Neural progenitor cell (in vitro differentiated cells): ENCODE measurements around the gene SCO2. TPM values are rescaled to one million over a fixed set of nuclear protein-coding genes. Genes with fewer than 3 reads are reported as not detected.
A peak's percentile ranks its signal among the peaks of the same experiment; 100 is the strongest.

Experiments
- DNase-seq: peaks from one replicate; pipeline ENCODE4 v3.0.0-alpha.2; 2016; ENCODE audit warnings: low spot score
- H2AFZ ChIP-seq: fragments of 200-600 bp; sonication (generic); replicated peaks from 2 replicates; pipeline ENCODE4 v1.6.1; 2016; ENCODE audit warnings: antibody characterized with exemption
- H3F3A ChIP-seq: fragments of 200-600 bp; sonication (generic); 2 replicates; pipeline ENCODE4 v1.6.1; 2016; ENCODE audit warnings: antibody characterized with exemption, low read depth
- H3K27ac ChIP-seq: fragments of 200-600 bp; sonication (generic); 2 replicates; pipeline ENCODE4 v1.5.1; 2016; ENCODE audit warnings: mild to moderate bottlenecking
- H3K27me3 ChIP-seq: fragments of 200-600 bp; sonication (generic); 2 replicates; pipeline ENCODE4 v1.6.1; 2016; ENCODE audit warnings: mild to moderate bottlenecking, moderate library complexity
- H3K36me3 ChIP-seq: fragments of 200-600 bp; sonication (generic); 2 replicates; pipeline ENCODE4 v1.5.1; 2016
- H3K4me1 ChIP-seq: fragments of 200-600 bp; sonication (generic); 2 replicates; pipeline ENCODE4 v1.6.1; 2016; ENCODE audit warnings: mixed run types
- H3K4me2 ChIP-seq: fragments of 200-600 bp; sonication (generic); 2 replicates; pipeline ENCODE4 v1.6.1; 2016
- H3K4me3 ChIP-seq: fragments of 200-600 bp; sonication (generic); 2 replicates; pipeline ENCODE4 v1.5.1; 2016
- H3K79me2 ChIP-seq: fragments of 200-600 bp; sonication (generic); 2 replicates; pipeline ENCODE4 v1.6.1; 2016; ENCODE audit warnings: low read depth
- H3K9ac ChIP-seq: fragments of 200-600 bp; sonication (generic); 2 replicates; pipeline ENCODE4 v1.6.1; 2016
- H3K9me3 ChIP-seq: fragments of 200-600 bp; sonication (generic); 2 replicates; pipeline ENCODE4 v1.5.1; 2016; ENCODE audit warnings: low read depth
- H4K20me1 ChIP-seq: fragments of 200-600 bp; sonication (generic); 2 replicates; pipeline ENCODE4 v1.6.1; 2016; ENCODE audit warnings: low read depth
- H3K27ac Mint-ChIP-seq: 3 replicates; pipeline ENCODE4 v1.8.0; 2021; ENCODE audit warnings: mixed read lengths
- H3K27me3 Mint-ChIP-seq: 2 replicates; pipeline ENCODE4 v1.8.0; 2022; ENCODE audit warnings: low read depth, mild to moderate bottlenecking, inconsistent platforms, moderate library complexity, mixed read lengths; ENCODE audit not compliant: insufficient read depth
- H3K36me3 Mint-ChIP-seq: 3 replicates; pipeline ENCODE4 v1.8.0; 2021; ENCODE audit warnings: mixed read lengths
- H3K4me1 Mint-ChIP-seq: 3 replicates; pipeline ENCODE4 v1.8.0; 2021; ENCODE audit warnings: mixed read lengths
- H3K4me3 Mint-ChIP-seq: 3 replicates; pipeline ENCODE4 v1.8.0; 2021; ENCODE audit warnings: mild to moderate bottlenecking, moderate library complexity, mixed read lengths
- H3K9me3 Mint-ChIP-seq: 3 replicates; pipeline ENCODE4 v1.8.0; 2020; ENCODE audit warnings: mixed read lengths
- EZH2 ChIP-seq: fragments of 200-600 bp; sonication (generic); IDR thresholded peaks from 2 replicates; pipeline ENCODE4 v1.6.1; 2017; ENCODE audit warnings: antibody characterized with exemption, mild to moderate bottlenecking, moderate library complexity
- EZH2phosphoT487 ChIP-seq: fragments of 200-600 bp; sonication (generic); IDR thresholded peaks from 2 replicates; pipeline ENCODE4 v1.6.1; 2017; ENCODE audit warnings: antibody characterized with exemption
- total RNA-seq: library from RNA; depleted of rRNA; stranded (reverse); fragments of >200 nt; gene quantifications from 2 replicates; pipeline ENCODE4 v1.2.3, GENCODE V29; 2015; ENCODE audit warnings: low replicate concordance
- TF ChIP-seq, protein P1 (sequence below): fragments of 200-600 bp; sonication (generic); IDR thresholded peaks from 2 replicates; pipeline ENCODE4 v1.5.1; 2017; ENCODE audit warnings: antibody characterized with exemption, mild to moderate bottlenecking

Gene SCO2
- total RNA-seq, 1 donor from 2014 or later = not detected

- Histone ChIP-seq H3K27ac (no peak overlapping the region), H3K9me3 (no peaks in the 10 kb centered on the region), H3K79me2 (no peaks in the 10 kb centered on the region), H3K4me1 (no peaks in the 10 kb centered on the region), H3K9ac (no peak overlapping the region), H2AFZ (no peak overlapping the region), H3K36me3 (no peaks in the 10 kb centered on the region), H3K27me3 (no peaks in the 10 kb centered on the region), H3K4me3 (no peak overlapping the region), H4K20me1 (no peaks in the 10 kb centered on the region), H3F3A (peaks cover 14% of the 10 kb centered on the region), H3K4me2 (no peak overlapping the region)
- Mint-ChIP-seq H3K27ac (no peak overlapping the region), H3K4me1 (peaks cover 3% of the 10 kb centered on the region), H3K27me3 (peaks cover 3% of the 10 kb centered on the region), H3K9me3 (no peaks in the 10 kb centered on the region), H3K4me3 (no peak overlapping the region), H3K36me3 (peaks cover 3% of the 10 kb centered on the region)
- TF ChIP-seq EZH2 = no peak
- TF ChIP-seq, protein P1, sequence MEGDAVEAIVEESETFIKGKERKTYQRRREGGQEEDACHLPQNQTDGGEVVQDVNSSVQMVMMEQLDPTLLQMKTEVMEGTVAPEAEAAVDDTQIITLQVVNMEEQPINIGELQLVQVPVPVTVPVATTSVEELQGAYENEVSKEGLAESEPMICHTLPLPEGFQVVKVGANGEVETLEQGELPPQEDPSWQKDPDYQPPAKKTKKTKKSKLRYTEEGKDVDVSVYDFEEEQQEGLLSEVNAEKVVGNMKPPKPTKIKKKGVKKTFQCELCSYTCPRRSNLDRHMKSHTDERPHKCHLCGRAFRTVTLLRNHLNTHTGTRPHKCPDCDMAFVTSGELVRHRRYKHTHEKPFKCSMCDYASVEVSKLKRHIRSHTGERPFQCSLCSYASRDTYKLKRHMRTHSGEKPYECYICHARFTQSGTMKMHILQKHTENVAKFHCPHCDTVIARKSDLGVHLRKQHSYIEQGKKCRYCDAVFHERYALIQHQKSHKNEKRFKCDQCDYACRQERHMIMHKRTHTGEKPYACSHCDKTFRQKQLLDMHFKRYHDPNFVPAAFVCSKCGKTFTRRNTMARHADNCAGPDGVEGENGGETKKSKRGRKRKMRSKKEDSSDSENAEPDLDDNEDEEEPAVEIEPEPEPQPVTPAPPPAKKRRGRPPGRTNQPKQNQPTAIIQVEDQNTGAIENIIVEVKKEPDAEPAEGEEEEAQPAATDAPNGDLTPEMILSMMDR = no peak
- no peak for TF ChIP-seq EZH2phosphoT487
- no peak for DNase-seq
Observed at GRCh38 chr22:50497093-50497492, 28.3 kb downstream of the SCO2 start.

DNA sequence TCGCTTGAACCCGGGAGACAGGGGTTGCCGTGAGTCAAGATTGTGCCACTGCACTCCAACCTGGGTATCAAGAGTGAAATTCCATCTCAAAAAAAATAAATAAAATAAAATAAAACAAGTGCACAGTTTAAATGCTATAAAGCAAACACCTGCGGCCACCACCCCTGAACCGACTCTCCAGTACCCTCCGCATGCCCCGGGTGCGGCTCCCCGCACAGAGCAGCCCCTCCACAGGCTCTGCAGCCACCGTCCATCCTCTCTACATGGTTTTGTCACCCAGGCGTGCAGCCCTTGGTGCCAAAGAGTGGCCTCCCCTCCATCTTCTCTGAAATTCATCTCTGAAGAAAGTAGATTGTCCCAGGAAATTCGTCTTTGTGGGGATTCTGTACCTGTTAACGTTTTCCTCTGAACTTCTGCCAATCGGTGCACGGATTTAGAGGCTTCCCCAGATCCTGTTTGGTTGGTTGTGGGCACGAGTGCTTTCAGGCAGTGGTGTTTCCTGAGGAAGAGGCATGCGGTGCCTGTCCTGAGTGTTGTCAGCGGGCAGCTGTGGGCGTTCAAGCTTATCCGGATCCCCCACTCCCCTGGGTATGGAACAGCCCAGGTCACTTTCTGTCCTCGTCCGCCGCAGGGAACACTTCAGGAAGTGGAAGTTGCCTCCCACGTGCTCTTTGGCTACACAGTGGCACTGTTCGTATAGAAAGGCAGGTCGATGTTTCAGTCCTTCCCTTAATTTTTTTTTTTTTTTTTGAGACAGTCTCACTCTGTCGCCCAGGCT is 34.7 kb downstream of the SCO2 start:
- TF ChIP-seq, protein P1 = no peak
- no peak for TF ChIP-seq EZH2
- no peak for TF ChIP-seq EZH2phosphoT487
- H3F3A ChIP-seq = no peaks in the 10 kb centered on the region
- no peaks in the 10 kb centered on the region for H3K36me3 ChIP-seq
- H3K9me3 Mint-ChIP-seq = no peaks in the 10 kb centered on the region
- H3K4me1 Mint-ChIP-seq = peaks cover 2% of the 10 kb centered on the region
- no peak overlapping the region for H3K27ac ChIP-seq
- no peaks in the 10 kb centered on the region for H3K79me2 ChIP-seq
- DNase-seq = no peak
- H3K9ac ChIP-seq = no peak overlapping the region
- no peak overlapping the region for H2AFZ ChIP-seq
- H3K36me3 Mint-ChIP-seq = no peaks in the 10 kb centered on the region
- no peak overlapping the region for H3K4me3 Mint-ChIP-seq
- H4K20me1 ChIP-seq = no peaks in the 10 kb centered on the region
- H3K4me3 ChIP-seq = no peak overlapping the region
- H3K4me2 ChIP-seq = no peak overlapping the region
- no peaks in the 10 kb centered on the region for H3K27me3 ChIP-seq
- peak overlapping the region; percentile 21 for H3K27ac Mint-ChIP-seq
- H3K4me1 ChIP-seq = no peaks in the 10 kb centered on the region
- no peaks in the 10 kb centered on the region for H3K9me3 ChIP-seq
- no peaks in the 10 kb centered on the region for H3K27me3 Mint-ChIP-seq

DNA sequence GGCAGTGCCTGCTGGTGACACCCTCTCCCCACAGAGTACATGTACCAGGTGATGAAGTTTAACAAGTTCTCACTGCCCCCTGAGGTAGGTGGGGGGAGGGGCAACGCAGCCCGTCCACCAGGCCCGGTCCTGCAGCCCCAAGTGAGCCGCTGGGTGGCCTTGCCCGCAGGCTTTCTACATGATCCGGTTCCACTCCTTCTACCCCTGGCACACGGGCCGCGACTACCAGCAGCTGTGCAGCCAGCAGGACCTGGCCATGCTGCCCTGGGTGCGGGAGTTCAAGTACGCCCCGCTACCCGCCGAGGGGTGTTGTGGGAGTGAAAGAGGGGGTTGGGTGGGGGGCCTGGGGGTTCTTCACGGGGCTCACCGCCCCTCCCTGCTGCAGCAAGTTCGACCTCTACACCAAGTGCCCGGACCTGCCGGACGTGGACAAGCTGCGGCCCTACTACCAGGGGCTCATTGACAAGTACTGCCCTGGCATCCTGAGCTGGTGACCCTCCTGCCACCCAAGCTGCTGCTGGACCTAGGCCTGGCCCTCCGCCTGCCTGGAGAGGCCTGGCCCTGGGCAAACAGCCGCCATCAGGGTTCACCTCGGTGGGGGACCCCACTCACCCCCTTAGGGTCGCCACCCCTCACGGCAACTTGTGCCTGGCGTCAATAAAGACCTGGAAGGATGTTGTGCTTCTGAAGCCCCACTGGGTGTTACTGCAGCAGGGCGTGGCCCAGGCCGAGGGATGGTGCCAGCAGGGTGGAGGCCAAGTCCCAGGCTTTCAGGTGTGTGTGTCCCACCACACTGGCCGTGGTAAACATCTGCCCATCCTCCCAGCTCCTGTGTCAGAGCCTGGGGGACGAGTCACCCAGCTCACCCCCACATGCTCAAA is 35.8 kb downstream of the SCO2 start:
- H4K20me1 ChIP-seq = no peaks in the 10 kb centered on the region
- no peaks in the 10 kb centered on the region for H3K36me3 ChIP-seq
- Mint-ChIP-seq H3K27ac (no peak overlapping the region), H3K36me3 (no peaks in the 10 kb centered on the region), H3K27me3 (no peaks in the 10 kb centered on the region), H3K4me1 (peaks cover 2% of the 10 kb centered on the region), H3K9me3 (no peaks in the 10 kb centered on the region), H3K4me3 (no peak overlapping the region)
- no peaks in the 10 kb centered on the region for H3K4me1 ChIP-seq
- H3K4me3 ChIP-seq = no peak overlapping the region
- no peak overlapping the region for H3K9ac ChIP-seq
- no peaks in the 10 kb centered on the region for H3K27me3 ChIP-seq
- no peaks in the 10 kb centered on the region for H3F3A ChIP-seq
- H3K79me2 ChIP-seq = no peaks in the 10 kb centered on the region
- no peak for DNase-seq
- H3K4me2 ChIP-seq = no peak overlapping the region
- TF ChIP-seq, protein P1 = no peak
- TF ChIP-seq EZH2phosphoT487 (no peak), EZH2 (no peak)
- H2AFZ ChIP-seq = no peak overlapping the region
- no peaks in the 10 kb centered on the region for H3K9me3 ChIP-seq
- no peak overlapping the region for H3K27ac ChIP-seq
